Ascending aorta (tissue), 2 donors: ENCODE results near the gene LHPP. TPM values are rescaled to one million over a fixed set of nuclear protein-coding genes. Genes with fewer than 3 reads are reported as not detected.

ENCODE experiments used
- DNase-seq, 2 donors: peaks; one replicate each; pipeline ENCODE4 v3.0.0-alpha.2; 2019; ENCODE audit warnings: low spot score in 2 of 2
- H3K27ac ChIP-seq, 2 donors: fragments of 200-600 bp; sonication (generic); one replicate each; pipeline ENCODE4 v1.5.1; 2016 to 2017; ENCODE audit warnings: mild to moderate bottlenecking in 1 of 2
- H3K27me3 ChIP-seq: fragments of 200-600 bp; sonication (generic); one replicate; pipeline ENCODE4 v1.5.1; 2017
- H3K36me3 ChIP-seq, 2 donors: fragments of 200-600 bp; sonication (generic); one replicate each; pipeline ENCODE4 v1.5.1; 2016
- H3K4me1 ChIP-seq, 2 donors: fragments of 200-600 bp; sonication (generic); one replicate each; pipeline ENCODE4 v1.5.1; 2016 to 2017; ENCODE audit warnings: mild to moderate bottlenecking in 1 of 2
- H3K4me3 ChIP-seq, 2 donors: fragments of 200-600 bp; sonication (generic); one replicate each; pipeline ENCODE4 v1.5.1; 2016 to 2017; ENCODE audit warnings: mild to moderate bottlenecking in 1 of 2
- H3K9me3 ChIP-seq, 2 donors: fragments of 200-600 bp; sonication (generic); one replicate each; pipeline ENCODE4 v1.5.1; 2016
- intact Hi-C: fragments of 100-400 bp; cut with DNase I; formaldehyde crosslinking; loops from one replicate; pipeline ENCODE4 v1.15.1; 2023
- total RNA-seq: library from RNA; depleted of rRNA; stranded (reverse); fragments of >200 nt; gene quantifications from one replicate; pipeline ENCODE4 v1.1.0, GENCODE V29; 2016
- TF ChIP-seq, protein P1 (sequence below), 3 experiments: fragments of 200-600 bp in 2 of 3; fragments of 450-650 bp in 1 of 3; sonication (generic) in 2 of 3; IDR thresholded peaks; one replicate each; pipeline ENCODE4 v1.5.1; 2016 to 2019; ENCODE audit warnings: antibody characterized with exemption in 3 of 3, mild to moderate bottlenecking in 1 of 3, moderate library complexity in 1 of 3

LHPP gene
- total RNA-seq, 1 donor from 2014 or later = 5.1 TPM

DNA sequence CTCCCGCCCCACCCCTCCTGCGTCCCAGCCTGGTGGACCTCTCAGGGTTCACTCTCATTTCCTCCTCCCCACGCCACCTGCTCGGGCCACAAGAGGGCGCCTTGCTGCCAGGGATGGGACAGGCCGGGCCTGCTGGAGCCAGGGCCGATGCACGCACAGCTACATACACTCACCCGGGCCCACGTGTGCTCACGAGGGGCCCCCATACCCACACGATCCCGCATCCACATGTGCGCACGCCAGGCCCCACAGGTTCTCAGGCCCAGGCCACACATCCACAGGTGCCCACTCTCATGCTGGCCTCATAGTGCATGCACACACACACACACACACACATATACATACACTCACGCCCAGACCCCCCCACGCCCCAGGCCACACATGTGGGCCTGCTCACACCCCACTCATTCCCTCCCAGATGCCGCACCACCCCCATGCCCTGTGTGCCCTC is 68.6 kb downstream of the LHPP start:
- Histone ChIP-seq H3K4me1 (no peaks in the 10 kb centered on the region), H3K36me3 (no peaks in the 10 kb centered on the region), H3K27me3 (no peaks in the 10 kb centered on the region), H3K9me3 (no peaks in the 10 kb centered on the region), H3K4me3 (no peak overlapping the region), H3K27ac (no peak overlapping the region)
- TF ChIP-seq, protein P1, sequence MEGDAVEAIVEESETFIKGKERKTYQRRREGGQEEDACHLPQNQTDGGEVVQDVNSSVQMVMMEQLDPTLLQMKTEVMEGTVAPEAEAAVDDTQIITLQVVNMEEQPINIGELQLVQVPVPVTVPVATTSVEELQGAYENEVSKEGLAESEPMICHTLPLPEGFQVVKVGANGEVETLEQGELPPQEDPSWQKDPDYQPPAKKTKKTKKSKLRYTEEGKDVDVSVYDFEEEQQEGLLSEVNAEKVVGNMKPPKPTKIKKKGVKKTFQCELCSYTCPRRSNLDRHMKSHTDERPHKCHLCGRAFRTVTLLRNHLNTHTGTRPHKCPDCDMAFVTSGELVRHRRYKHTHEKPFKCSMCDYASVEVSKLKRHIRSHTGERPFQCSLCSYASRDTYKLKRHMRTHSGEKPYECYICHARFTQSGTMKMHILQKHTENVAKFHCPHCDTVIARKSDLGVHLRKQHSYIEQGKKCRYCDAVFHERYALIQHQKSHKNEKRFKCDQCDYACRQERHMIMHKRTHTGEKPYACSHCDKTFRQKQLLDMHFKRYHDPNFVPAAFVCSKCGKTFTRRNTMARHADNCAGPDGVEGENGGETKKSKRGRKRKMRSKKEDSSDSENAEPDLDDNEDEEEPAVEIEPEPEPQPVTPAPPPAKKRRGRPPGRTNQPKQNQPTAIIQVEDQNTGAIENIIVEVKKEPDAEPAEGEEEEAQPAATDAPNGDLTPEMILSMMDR (IDR thresholded peaks at IDR 0.05) = peak; percentile 81 to 95 (median 88)
- intact Hi-C loops = loop anchor here (1.0 to 5.0 kb wide), 2 partner anchors 211 to 297 kb away; no protein-coding TSS in a partner anchor
- DNase-seq = peak; percentile 52 to 91

DNA sequence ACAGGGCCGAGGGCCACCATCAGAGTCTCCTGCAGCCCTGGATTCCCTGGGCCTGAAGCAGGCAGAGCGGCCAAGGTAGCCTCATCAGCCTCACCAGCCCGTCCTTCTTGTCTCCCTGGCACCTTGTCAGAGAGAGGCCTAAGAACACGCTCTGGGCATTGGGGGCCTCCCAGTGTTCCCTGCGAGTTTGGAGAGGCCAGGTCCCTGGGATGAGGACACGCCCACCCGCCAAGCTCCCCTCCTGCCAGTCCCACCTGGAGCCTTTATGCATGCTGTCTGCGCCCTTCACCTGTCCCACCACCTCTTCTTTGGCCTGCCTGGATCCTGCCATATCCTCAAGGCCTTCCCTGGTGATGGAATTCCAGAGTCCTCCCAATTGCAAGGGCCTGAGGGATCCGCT is 69.2 kb downstream of the LHPP start:
- no peak for DNase-seq
- Histone ChIP-seq H3K4me3 (no peak overlapping the region), H3K27ac (no peak overlapping the region), H3K27me3 (no peaks in the 10 kb centered on the region), H3K9me3 (no peaks in the 10 kb centered on the region), H3K36me3 (no peaks in the 10 kb centered on the region), H3K4me1 (no peaks in the 10 kb centered on the region)
- TF ChIP-seq, protein P1 (IDR thresholded peaks at IDR 0.05) = no peak
- intact Hi-C loops = loop anchor here (1.0 to 5.0 kb wide), 2 partner anchors 210 to 296 kb away; no protein-coding TSS in a partner anchor

DNA sequence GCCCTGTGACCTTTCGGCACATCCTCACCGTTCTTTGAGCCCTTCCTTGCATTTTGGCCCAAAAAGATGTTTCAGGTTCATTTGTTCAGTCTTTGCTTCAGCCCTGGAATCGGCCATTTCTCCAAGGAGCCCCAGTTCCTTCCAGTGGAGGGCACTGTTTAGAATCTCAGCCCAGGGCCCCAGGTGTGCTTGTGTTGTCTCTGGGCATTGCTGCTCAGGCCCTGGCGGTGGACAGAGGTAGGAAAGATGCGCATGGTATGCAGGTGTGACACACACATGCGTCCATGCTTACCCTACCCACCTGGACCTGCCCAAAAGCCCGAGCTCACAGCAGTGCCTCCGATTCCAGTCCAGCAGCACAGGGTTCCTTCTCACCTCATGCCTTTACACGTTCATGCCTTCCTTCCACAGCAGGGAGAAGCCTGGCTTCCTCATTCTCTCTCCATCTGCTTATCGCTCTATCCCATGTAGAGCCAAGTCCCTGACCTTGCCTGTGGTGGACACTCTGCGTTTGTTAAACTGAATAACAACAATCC is 70.6 kb downstream of the LHPP start:
- no peaks in the 10 kb centered on the region for H3K27me3 ChIP-seq
- no peaks in the 10 kb centered on the region for H3K36me3 ChIP-seq
- no peaks in the 10 kb centered on the region for H3K4me1 ChIP-seq
- intact Hi-C loops = loop anchor here (5.0 kb wide), 1 partner anchor 295 kb away; no protein-coding TSS in a partner anchor
- TF ChIP-seq, protein P1 (IDR thresholded peaks at IDR 0.05) = no peak
- DNase-seq = no peak
- H3K4me3 ChIP-seq = no peak overlapping the region
- no peak overlapping the region for H3K27ac ChIP-seq
- H3K9me3 ChIP-seq = no peaks in the 10 kb centered on the region

DNA sequence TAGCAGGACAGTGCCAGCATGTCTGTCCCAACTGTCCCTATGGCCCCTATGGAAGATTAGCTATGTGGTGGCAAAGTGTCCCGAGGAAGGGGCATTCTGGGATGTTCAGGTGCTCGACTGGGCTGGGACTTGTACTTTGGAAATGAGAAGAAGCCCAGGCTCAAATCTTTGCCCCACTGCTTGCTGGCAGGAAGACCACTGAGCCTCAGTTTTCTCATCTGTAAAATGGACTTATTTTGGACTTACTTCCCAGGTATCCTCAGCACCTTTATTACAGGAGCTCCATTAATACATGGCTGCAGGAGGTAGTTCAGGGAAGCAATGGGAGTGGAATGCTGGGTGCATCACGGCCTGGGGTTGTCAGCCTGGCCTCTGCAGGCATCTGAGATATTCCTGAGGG is 71.2 kb downstream of the LHPP start:
- intact Hi-C loops = loop anchor here (5.0 kb wide), 1 partner anchor 295 kb away; no protein-coding TSS in a partner anchor
- TF ChIP-seq, protein P1 (IDR thresholded peaks at IDR 0.05) = no peak

DNA sequence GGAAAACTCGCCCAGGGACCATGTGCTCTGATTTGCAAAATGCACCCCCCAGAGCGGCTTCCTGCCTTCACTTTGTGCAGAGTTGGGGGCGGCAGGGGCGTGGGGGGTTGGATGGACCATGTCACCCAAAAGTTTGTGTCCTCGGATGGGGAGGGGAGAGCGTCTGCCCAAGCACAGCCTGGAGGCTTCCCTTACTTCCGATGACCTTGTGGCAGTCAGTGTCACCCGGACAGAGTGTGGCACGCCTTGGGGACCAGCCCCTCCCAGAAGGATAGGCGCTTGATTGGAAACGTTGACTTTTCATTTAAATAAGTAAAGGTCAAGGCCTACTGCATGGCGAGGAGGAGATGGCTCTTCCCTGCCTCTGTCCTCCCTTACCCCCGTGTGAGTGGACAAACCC is 71.6 kb downstream of the LHPP start:
- TF ChIP-seq, protein P1 (IDR thresholded peaks at IDR 0.05) = no peak
- no peak overlapping the region for H3K4me3 ChIP-seq
- no peaks in the 10 kb centered on the region for H3K9me3 ChIP-seq
- no peaks in the 10 kb centered on the region for H3K4me1 ChIP-seq
- H3K27me3 ChIP-seq = no peaks in the 10 kb centered on the region
- no peaks in the 10 kb centered on the region for H3K36me3 ChIP-seq
- intact Hi-C loops = loop anchor here (5.0 kb wide), 1 partner anchor 294 kb away; no protein-coding TSS in a partner anchor
- DNase-seq = no peak
- no peak overlapping the region for H3K27ac ChIP-seq

More for the DNA sequence above, 71.2 kb downstream of the LHPP start:
- no peak for DNase-seq
- Histone ChIP-seq H3K4me3 (no peak overlapping the region), H3K36me3 (no peaks in the 10 kb centered on the region), H3K27me3 (no peaks in the 10 kb centered on the region), H3K9me3 (no peaks in the 10 kb centered on the region), H3K4me1 (no peaks in the 10 kb centered on the region), H3K27ac (no peak overlapping the region)
